ENCODE data around the gene ATP5F1B.

GRCh38 chr12:56687223-56688128 lies 41.7 kb upstream of the ATP5F1B start:
- no peak for TF ChIP-seq CTCF (conservative IDR thresholded peaks at IDR 0.05 in 1 of 2, IDR thresholded peaks at IDR 0.05 in 1 of 2; ENCODE audit: low read depth in 1 of 2, low read length in 2 of 2)
- TF ChIP-seq EZH2 (IDR thresholded peaks at IDR 0.05; ENCODE audit: low read length, missing control alignments): no peak
